ENCODE data around the gene CNP.

- TF ChIP-seq EP300 (IDR thresholded peaks at IDR 0.05; ENCODE audit: low read depth) (no peak), CTCF (IDR thresholded peaks at IDR 0.05) (no peak), POLR2A (IDR thresholded peaks at IDR 0.05) (no peak), POLR2AphosphoS5 (IDR thresholded peaks at IDR 0.05) (no peak)
Observed at GRCh38 chr17:41975099-41976083, 8.8 kb downstream of the CNP start.
